GM21526 (cell line): ENCODE results near the gene BRME1.
A peak's percentile ranks its signal among the peaks of the same experiment; 100 is the strongest.

Experiments
- ATAC-seq: cut with Tn5 transposase; IDR thresholded peaks from one replicate; pipeline ENCODE4 v1.9.1; 2021; ENCODE audit warnings: moderate library complexity; ENCODE audit not compliant: unreplicated experiment, low FRiP score

The BRME1 gene

DNA sequence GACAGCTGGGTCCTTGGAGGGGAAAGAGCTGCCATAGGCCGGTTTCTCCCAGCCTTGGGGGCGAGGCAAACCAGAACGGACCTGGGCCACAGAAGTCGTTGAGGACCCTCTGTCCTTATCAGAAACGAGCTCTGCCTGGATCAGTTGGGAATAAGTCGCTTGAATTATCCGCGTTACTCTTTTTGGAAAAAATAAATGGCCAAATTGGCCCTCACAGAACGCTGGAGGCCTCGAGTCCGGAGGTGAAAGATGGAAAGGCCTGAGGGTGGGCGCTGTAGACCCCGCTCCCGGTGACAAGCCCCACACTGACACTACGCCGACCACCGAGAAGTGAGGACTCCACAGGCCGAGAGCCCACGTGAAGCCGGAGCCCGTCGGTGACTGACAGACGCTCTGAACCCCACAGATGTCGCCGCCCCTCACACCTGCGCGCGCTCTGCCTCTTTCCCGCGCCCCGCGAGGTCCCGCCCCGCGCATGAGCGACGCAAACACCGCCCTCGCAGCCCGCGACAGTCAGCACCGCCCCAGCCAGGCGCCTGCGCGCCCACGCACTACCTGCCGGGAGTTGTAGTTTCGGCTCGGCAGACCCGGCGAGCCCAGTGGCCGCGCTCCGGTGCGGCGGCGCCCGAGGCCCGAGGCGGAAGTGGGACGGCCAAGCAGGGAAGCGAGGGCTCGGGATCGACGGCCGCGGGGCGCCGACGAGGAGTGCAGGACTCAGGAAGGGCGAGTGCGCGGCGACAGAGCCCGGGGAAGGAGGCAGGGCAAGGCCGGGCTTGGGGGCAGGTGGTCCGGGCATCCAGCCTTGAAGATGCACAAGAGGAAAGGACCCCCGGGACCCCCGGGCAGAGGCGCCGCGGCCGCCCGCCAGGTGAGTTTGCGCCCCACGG lies at the start of gene BRME1, which contains the start of gene CC2D1A:
BRME1 (minus strand) TSS at position 484 of the 887 bp plus-strand sequence. CDS start 1,225 bp downstream, outside the sequence.
CC2D1A (plus strand) TSS at position 568 of the 887 bp plus-strand sequence; CDS start at position 809, 241 bp downstream.
- ATAC-seq: peak; percentile 81

DNA sequence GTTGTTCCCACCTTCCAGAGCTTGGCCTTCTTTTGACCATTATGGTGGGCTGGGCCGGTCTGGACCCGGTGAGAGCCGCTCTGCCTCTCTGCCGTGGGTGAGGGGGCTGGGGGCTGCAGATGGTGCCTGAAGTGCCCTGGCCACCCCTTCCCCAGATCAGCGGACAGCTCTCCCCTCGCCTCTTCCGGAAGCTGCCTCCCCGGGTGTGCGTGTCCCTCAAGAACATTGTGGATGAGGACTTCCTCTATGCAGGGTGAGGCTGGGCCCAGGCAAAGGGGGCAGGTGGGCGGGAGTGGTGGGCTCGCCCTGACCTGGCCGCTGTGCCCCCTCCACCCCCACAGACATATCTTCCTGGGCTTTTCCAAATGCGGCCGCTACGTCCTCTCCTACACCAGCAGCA lies 48.3 kb upstream of the BRME1 start:
- no peak for ATAC-seq

DNA sequence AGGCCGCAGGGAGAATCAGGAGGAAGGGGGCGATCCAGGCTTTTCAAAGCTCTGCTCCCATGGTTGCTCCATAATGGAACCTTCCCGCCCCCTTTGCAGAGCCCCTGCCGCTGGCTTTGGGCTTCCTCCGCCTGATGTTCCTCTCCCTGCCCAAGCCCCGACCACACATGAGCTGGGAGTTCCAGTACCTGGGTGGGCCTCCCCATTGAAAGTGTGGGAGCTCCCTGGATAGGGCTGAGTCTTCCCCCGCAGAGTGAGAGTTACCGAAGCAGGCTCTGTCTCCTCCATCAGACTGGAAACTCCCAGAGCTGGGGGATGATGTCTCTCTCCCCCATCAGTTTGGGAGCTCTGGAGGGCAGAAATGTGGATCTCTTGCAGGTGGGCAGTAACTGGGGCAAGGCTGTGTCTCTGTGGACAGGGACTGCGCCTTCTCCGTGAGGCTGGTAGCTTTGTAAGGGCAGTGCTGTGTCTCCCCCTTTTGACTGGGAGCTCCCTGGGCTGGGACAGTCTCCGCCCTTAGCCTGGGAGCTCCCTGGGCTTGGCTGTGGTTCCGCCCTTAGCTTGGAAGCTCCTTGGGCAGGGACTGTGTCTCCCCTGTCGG lies 47.1 kb upstream of the BRME1 start:
- no peak for ATAC-seq

DNA sequence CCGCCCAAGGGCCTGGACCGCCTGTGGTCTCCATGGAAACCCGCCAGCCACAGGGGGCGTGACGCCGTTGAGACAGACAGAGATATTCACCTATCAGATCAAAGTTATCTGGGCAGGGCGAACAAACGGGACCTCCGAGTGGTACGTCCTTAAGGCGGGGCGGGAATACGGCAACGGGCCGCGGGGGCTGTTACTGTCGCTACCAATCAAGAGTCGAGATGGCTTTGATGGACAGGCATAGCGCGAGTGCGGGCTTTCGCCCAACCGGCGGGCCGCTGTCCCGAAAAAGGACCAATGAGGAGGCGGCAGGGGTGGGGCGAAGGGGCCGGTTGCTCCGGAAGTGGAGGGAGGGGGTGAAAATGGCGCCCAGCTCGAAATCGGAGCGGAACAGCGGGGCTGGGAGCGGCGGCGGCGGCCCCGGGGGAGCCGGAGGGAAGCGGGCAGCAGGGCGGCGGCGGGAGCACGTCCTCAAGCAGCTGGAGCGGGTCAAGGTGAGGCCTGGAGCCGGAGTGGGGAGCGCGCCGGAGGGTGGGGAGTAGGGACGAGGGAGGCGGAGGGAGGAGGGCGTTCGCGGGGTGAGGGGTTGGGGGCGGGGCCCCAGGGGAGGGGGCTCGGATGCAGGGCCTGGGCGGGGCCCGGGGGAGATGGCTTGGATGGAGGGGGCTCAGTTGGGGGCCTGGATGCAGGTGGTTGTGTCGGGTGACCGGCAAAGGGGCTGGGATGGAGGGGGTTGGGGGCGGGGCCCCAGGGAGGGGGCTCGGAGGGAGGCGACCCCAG lies 46.4 kb upstream of the BRME1 start, which contains the start of gene DCAF15:
DCAF15 (plus strand) TSS at position 356 of the 777 bp plus-strand sequence; CDS start at position 360, 4 bp downstream.
- peak; percentile 89 for ATAC-seq

DNA sequence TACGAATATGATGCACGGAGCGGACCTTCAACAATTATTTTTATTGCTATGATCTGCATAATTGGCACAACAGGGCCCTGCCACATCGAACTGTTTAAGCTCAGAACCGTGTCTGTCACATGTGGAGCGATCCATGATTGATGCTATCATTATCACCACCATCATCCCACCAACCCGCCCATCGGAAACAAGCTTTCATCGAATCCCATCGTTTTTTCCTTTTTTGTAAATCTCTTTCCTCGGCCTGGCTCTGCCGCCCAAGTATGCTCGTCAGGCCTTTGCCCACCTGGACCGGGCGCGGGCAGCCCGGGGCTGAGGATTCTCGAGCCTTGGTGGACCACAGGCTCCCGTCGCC lies 45.9 kb upstream of the BRME1 start:
- peak; percentile 13 for ATAC-seq

DNA sequence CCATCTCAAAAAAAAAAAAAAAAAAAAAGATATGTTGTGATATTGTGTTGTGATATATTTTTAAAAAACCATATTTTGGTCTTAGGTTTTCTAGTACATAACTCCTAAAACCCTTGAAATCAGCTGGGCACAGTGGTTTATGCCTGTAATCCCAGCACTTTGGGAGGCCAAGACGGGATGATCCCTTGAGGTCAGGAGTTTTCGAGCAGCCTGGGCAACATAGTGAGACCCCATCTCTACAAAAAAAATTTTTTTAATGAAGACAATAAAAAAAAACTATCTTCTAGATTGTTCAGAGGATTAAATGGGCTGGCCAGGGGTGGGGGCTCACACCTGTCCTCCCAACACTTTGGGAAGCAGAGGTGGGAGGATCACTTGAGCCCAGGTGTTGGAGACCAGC lies 45.1 kb upstream of the BRME1 start:
- ATAC-seq: no peak

DNA sequence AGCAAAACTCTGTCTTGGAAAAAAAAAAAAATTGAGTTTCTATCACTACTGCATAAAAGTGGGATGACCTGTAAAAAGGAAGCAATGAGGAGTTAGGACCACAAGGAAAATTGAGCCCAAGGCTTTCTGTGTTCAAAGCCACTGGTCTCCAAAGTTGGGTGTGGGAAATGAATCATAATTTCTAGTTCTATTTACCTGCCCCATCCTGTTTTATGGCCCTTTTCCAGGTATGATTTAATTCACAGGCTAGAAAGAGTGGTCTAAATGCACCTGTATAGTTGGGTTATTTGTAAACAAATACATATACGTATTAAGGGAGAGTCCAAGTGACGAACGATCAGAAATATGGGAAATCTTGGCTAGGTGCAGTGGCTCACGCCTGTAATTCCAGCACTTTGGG lies 40.5 kb upstream of the BRME1 start:
- ATAC-seq: no peak

DNA sequence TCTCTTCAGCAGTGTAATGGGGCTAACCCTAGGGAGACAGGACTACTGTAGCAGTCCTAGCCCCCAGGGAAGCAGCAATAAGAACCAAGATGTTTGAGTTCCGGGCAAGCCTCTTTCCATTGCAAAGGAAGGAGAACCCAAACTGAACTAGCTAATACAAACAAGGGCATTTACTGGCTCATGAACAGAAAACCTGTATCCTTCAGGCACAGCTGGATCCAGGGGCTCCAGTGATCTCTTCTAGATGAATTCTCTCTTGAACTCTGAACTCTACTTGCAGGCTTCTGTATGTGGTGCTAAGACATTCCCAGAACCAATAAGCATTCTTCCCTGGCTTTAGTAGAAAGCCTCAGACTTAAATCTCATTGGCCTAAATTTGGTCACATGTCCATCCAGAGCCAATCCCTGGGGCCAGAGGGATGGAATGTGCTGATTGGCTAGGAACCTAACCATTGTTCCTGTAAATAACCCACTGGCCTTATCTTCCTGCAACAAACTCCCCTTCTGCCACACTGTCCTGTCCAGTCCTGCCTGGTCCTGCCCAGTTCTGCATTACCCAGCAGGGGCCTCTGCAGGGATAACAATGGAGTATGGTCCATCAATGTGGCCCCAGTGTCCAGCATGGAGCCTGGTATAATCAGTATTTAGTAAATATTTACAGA lies 36.2 kb upstream of the BRME1 start:
- ATAC-seq: no peak

DNA sequence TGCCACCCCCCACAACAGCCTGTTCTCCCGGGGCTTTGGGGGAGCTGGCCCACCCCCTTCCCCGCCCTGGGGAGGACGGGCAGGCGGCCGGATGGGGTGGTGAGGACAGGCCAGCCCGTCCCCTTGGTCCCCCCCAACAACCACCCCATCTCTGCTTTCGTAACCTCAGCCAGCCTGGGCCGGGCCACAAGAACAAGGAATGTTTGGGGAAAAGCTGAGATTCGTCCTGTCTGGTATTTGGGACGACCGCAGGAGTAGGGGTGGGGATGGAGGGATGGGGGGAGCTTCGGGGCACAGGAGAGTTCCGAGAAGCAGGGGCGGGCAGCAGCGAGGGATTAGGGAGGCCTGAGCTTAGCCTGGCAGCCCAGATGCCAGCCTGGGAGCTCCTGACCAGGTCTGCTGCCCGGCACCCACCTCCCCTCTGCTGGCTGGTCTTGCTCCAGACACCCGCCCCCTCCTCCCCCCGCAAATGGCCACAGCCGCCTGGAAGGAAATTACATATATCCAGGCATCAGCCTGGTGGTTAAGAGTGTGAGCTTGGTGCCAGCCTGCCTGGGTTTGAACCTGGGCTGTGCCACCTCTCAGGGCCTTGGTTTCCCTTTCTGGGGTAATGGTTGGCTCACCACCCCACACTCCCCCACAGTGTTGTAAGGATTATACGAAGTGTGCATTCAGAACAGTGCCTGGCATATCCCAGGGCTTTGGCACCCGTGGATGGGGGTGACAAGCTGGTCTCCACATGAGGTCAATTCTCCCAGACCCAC lies 32.6 kb upstream of the BRME1 start, which contains the start of gene PODNL1:
PODNL1 (minus strand) TSS at position 117 of the 764 bp plus-strand sequence. CDS start 236 bp downstream, outside the sequence.
- no peak for ATAC-seq

DNA sequence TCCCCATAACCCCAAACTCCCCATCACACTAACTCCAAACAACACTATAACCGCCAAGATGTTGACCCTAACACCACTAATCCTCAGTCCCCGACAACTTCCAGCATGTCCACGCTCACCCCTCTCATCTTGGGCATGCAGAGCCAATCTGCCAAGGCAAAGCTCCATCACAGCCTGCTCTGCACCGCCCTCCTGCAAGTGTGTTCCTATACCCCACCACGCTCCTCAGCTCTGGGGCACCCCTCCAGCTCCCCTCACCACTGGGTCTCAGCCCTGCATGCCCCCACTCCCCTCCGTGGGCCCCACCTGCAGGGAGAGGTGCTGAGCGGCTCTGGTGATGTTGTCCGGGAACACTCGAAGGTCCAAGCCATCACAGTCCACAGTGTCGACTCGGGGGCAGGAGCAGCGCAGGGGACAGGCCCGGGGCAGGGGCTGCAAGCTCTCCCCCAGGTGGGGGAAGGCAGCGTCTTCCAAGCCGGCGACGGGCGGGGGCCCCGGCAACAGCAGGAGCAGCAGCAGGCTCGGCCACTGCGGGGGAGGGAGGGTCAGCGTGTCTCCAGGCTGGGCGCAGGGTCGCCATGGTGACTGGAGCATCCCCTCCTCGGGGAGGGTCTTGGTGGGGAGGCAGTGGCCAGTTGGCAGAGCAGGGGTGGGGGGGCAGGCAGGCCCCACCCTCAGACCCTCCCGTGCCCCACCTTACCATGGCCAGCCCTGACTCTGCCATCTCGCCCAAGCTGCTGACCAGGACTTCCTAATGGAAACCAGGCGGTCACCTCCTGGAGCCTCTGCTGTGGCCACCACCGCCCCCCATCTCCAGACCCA lies 31.8 kb upstream of the BRME1 start:
- ATAC-seq: no peak

DNA sequence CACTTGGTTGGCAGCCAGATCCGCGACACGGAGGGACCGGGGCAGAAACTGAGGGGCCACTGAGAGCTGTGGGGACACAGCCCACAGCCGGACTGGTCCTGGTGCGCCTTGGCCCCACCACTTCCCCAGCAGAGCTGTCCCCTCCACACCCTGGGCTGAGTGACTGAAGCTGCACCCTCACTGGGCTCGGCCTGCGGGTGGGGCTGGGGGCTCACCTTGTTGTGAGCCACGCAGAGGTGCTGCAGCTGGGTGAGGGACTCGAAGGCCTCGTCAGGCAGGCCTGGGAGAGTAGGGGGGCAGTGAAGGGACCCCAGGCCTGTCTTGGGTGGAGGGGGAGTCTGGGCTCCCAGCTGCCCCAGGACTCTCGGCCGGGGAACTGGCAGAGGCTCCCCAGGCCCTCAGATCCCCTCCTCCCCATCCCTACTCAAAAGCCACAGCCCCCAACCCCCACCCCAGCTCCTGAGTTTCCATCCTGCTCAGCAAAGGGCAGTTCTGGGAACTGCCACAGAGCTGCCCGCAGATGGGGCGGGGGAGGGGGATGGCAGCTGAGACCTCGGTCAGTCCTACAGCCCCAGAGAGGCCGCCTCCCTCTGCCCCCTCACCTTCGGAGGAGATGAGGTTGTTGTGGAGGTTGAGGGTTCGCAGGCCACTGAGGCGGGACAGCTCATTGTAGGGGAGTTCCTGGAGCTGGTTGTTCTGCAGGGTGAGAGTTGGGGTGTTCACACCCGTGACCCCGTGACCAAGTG lies 30.0 kb upstream of the BRME1 start:
- ATAC-seq: no peak

DNA sequence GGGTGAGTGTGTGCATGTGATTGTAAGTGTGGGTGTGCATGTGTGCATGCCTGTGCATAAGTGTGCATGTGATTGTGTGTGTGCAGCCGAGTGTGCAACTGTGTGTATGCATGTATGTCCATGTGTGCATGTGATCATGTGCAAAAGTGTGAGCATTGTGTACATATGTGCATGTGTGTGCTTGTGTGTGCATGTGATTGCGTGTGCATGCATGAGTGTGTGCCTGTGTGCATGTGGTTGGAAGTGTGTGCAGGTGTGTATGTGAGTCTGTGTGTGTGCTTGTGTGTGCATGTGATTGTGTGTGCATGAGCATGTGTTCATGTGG lies 28.8 kb upstream of the BRME1 start:
- ATAC-seq: no peak

DNA sequence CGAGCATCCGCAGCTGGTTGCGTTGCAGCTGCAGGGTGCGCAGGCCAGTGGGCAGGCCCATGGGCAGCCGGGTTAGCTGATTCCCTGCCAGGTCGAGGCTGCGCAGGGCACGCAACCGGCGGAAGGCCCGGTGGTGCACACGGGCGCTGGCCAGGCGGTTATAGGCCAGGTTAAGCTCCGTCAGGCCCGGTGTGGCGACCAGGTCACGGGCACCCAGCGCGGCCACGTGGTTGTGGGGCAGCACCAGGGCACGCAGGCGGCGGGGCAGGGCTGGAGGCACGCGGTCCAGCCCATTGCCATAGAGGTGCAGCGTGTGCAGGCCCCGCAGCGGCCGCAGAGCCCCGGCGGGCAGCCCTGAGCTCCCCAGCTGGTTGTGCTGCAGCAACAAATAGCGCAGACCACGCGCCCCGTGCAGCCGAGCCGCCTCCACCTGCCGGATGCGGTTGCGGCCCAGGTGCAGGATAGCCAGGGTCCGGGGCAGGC lies 27.0 kb upstream of the BRME1 start:
- no peak for ATAC-seq

DNA sequence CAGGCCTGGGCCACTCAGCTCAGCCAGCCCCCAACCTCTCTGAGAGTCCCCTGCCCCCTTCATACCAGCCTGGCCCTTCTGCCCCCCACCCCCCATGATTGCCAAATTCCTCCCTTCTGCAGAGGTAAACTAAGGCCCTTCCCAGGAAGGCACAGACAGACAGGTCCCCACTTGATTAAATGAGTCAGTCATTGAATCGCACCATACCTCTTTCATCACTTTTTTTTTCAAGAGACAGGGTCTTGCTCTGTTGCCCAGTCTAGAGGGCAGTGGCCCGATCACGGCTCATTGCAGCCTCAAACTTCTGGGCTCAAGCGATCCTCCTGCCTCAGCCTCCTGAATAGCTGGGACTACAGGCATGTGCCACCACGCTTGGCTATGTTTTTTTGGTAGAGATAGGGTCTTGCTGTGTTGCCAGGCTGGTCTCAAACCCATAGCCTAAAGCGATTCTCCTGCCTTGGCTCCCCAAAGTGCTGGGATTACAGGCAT lies 26.3 kb upstream of the BRME1 start:
- no peak for ATAC-seq

DNA sequence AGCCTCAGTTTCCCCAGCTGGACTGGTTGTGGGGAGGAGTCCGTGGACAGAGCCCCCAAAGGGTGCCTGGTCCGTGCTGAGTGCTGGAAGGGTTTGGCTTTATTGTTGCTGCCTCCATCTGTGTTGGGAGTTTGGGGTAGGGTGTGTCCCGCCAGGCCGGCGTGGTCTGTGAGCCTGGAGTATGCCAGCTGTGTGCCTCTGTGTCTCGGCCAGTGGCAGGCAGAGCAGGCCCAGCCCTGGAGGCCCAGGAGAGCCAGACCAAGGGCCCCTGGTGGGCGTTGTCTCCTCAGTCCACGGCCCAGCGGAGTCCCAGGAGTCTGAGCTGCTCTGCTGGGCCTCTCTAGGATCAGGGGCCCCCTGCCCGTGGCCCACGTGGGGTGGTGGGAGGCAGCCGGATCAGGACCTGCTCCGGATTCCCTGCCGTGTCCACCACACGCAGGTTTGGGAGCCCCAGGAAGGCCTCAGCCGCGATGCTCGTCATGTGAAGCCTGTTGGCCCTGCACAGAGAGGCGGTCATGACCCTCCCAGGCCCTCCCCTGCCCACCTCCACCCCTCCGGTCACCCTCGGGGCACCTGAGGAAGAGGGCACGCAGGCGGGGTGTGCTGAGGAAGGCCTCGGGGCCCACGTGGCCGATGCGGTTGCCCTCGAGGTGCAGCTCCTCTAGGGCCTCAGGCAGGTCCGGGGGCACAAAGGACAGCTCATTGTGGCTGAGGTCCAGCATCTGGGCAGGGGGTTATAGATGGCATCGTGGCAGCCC lies 25.7 kb upstream of the BRME1 start:
- no peak for ATAC-seq

DNA sequence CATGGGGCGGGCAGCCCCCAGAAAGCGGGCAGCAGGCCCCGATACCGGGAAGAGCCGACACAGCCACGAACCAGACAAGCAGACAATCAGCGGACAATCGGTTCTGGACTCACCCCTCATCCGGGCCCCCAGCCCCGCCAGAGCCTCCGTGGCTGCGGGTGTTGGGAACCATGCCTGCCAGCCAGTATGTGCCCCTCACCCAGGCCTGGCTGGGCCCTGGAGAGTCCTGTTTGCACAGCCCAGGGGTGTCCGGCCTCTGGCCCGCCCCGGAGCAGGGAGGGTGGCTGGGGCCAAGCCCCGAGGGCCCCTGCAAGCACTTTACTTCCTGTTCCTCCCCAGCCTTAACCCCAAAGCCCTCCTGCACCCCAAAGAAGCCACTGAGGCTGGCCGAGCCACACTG lies 24.5 kb upstream of the BRME1 start:
- ATAC-seq: no peak

DNA sequence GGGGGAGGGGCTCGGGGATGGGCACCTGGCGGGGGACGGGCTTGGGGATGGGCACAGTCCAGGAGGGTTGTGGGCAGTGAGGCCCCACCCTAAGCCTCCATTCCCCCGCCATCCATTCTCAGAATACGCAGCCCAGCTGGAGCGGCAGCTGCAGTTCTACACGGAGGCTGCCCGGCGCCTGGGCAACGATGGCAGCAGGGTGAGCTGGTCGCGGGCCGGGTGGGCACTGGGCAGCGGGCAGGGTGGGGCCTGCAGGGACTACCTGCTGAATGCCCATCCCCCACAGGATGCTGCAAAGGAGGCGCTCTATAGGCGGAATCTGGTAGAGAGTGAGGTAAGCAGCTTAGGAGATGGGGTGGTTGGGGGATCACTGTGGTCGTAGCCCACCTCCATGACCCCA lies 24.0 kb upstream of the BRME1 start:
- ATAC-seq: no peak
